Body of pancreas (tissue), 4 donors: Measurements from ENCODE around the gene PLPPR4. TPM values are rescaled to one million over a fixed set of nuclear protein-coding genes. Genes with fewer than 3 reads are reported as not detected.

ENCODE experiments used
- ATAC-seq: fragments of 150-250 bp; one replicate; pipeline ENCODE4 v1.9.1; 2016
- DNase-seq, 4 donors: peaks; one replicate each; pipeline ENCODE4 v3.0.0-alpha.2; 2019
- H3K27ac ChIP-seq, 4 donors: fragments of 200-600 bp; sonication (generic); 1 replicate in 3 of 4; 2 replicates in 1 of 4; pipeline versions ENCODE4 v1.5.1 to v1.6.1; 2016 to 2019; ENCODE audit warnings: mild to moderate bottlenecking in 1 of 4, mixed read lengths in 1 of 4, moderate library complexity in 1 of 4
- H3K27me3 ChIP-seq, 2 donors: fragments of 200-600 bp; sonication (generic); one replicate each; pipeline ENCODE4 v1.6.0; 2016; ENCODE audit warnings: mild to moderate bottlenecking in 1 of 2
- H3K36me3 ChIP-seq, 2 donors: fragments of 200-600 bp; sonication (generic); replicated peaks in 1 of 2; 2 replicates each; pipeline ENCODE4 v1.5.1; 2016; ENCODE audit warnings: low read depth in 2 of 2; ENCODE audit not compliant: insufficient read depth in 1 of 2
- H3K4me1 ChIP-seq: fragments of 200-600 bp; sonication (generic); one replicate; pipeline ENCODE4 v1.6.0; 2016
- H3K4me3 ChIP-seq, 2 donors: fragments of 200-600 bp; sonication (generic); 1 replicate in 1 of 2; 2 replicates in 1 of 2; pipeline ENCODE4 v1.5.1; 2016 to 2019
- H3K9me3 ChIP-seq, 3 donors: fragments of 200-600 bp; sonication (generic); 1 replicate in 2 of 3; 2 replicates in 1 of 3; pipeline ENCODE4 v1.5.1; 2016
- CTCF ChIP-seq, 7 experiments: fragments of 450-650 bp in 4 of 7; fragments of 200-600 bp in 3 of 7; sonication (generic) in 3 of 7; IDR thresholded peaks; one replicate each; pipeline ENCODE4 v1.5.1; 2016 to 2019; ENCODE audit warnings: antibody characterized with exemption in 7 of 7
- POLR2A ChIP-seq, 3 donors: fragments of 450-650 bp; IDR thresholded peaks; one replicate each; pipeline ENCODE4 v1.6.1; 2016; ENCODE audit warnings: antibody characterized with exemption in 3 of 3, mild to moderate bottlenecking in 2 of 3
- WGBS, 2 donors: methylation state at CpG; one replicate each; pipeline ENCODE4 v1.1.5; 2017; 5-methylcytosine and 5-hydroxymethylcytosine counted together
- intact Hi-C: fragments of 100-400 bp; cut with DNase I; formaldehyde crosslinking; loops from one replicate; pipeline ENCODE4 v1.15.1; 2023
- total RNA-seq, 2 donors: library from RNA; depleted of rRNA; stranded (reverse); fragments of >200 nt; gene quantifications; one replicate each; pipeline ENCODE4 v1.1.0, GENCODE V29; 2016

PLPPR4 gene
- total RNA-seq, 2 donors from 2014 or later, result 0.52 TPM; not detected in 1

- Histone ChIP-seq H3K4me3 (no peak overlapping the region), H3K36me3 (no peaks in the 10 kb centered on the region), H3K9me3 (no peaks in the 10 kb centered on the region), H3K27me3 (no peaks in the 10 kb centered on the region), H3K4me1 (no peaks in the 10 kb centered on the region), H3K27ac (no peak overlapping the region)
- ATAC-seq (no peak), DNase-seq (no peak)
- TF ChIP-seq CTCF (IDR thresholded peaks at IDR 0.05) (no peak), POLR2A (IDR thresholded peaks at IDR 0.05) (no peak)
- intact Hi-C loops, result no loop called here
- WGBS, 2 donors, result 64 to 81% methylated on average over 3 of the region's 3 CpGs
Measured at GRCh38 chr1:99331083-99331482, 66.8 kb downstream of the PLPPR4 start.

GRCh38 chr1:99331636-99332035 is 67.3 kb downstream of the PLPPR4 start:
- DNase-seq, result no peak
- intact Hi-C loops, result no loop called here
- Histone ChIP-seq H3K27me3 (no peaks in the 10 kb centered on the region), H3K27ac (no peak overlapping the region), H3K4me1 (no peaks in the 10 kb centered on the region), H3K9me3 (no peaks in the 10 kb centered on the region), H3K36me3 (no peaks in the 10 kb centered on the region), H3K4me3 (no peak overlapping the region)
- 57 to 61% methylated on average over 2 of the region's 2 CpGs for WGBS, 2 donors
- TF ChIP-seq POLR2A (IDR thresholded peaks at IDR 0.05) (no peak), CTCF (IDR thresholded peaks at IDR 0.05) (no peak)
- no peak for ATAC-seq

DNA sequence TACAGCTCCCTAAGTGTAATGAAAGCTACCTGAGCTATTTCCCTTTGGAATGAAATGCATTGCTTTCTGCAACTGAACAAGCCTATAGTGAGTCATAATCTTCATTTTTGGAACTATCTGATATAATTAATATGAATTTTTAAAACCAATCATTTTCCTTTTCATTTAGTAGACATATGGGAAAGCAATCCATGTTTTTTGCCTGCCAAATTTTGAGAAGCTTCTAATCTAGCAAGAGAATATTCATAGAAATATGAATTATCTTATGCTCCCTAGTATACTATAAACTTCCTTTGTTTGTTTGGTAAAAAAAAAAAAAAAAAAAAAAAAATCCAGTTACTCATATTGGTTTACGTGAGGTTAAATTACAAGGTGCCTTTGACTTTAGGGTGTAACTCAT is 68.3 kb downstream of the PLPPR4 start:
- 66 to 77% methylated on average over 1 of the region's 1 CpG for WGBS, 2 donors

DNA sequence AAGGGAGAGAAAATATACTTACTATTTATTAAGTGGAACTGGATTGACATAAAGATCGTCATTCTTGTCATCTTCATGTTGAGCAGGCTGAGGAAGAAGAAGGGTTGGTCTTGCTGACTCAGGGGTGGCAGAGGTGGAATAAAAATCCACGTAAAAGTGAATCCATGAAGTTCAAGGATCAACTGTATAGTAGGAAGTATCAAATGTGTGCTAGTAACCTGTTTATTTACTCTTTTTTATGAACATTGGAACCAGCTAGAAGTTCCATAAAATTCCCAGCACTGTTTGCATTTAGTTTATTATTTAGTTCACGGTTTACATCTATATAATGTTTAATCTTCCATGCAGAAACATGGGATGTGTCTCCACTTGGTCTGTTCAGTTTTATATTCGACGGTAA is 70.7 kb downstream of the PLPPR4 start:
- no peak for DNase-seq
- ATAC-seq, result no peak
- no peaks in the 10 kb centered on the region for H3K9me3 ChIP-seq
- TF ChIP-seq CTCF (IDR thresholded peaks at IDR 0.05) (no peak), POLR2A (IDR thresholded peaks at IDR 0.05) (no peak)
- no peaks in the 10 kb centered on the region for H3K36me3 ChIP-seq
- no peak overlapping the region for H3K27ac ChIP-seq
- no peaks in the 10 kb centered on the region for H3K27me3 ChIP-seq
- WGBS, 2 donors, result 60 to 64% methylated on average over 5 of the region's 5 CpGs
- no peak overlapping the region for H3K4me3 ChIP-seq
- intact Hi-C loops, result no loop called here
- no peaks in the 10 kb centered on the region for H3K4me1 ChIP-seq

More for the DNA sequence above, 68.3 kb downstream of the PLPPR4 start:
- ATAC-seq (no peak), DNase-seq (no peak)
- H3K27me3 ChIP-seq, result no peaks in the 10 kb centered on the region
- no peak overlapping the region for H3K27ac ChIP-seq
- H3K9me3 ChIP-seq, result no peaks in the 10 kb centered on the region
- intact Hi-C loops, result no loop called here
- TF ChIP-seq POLR2A (IDR thresholded peaks at IDR 0.05) (no peak), CTCF (IDR thresholded peaks at IDR 0.05) (no peak)
- H3K4me1 ChIP-seq, result no peaks in the 10 kb centered on the region
- no peak overlapping the region for H3K4me3 ChIP-seq
- H3K36me3 ChIP-seq, result no peaks in the 10 kb centered on the region

GRCh38 chr1:99347041-99347684 is 82.9 kb downstream of the PLPPR4 start:
- TF ChIP-seq POLR2A (IDR thresholded peaks at IDR 0.05) (no peak), CTCF (IDR thresholded peaks at IDR 0.05) (no peak)
- intact Hi-C loops, result no loop called here
- H3K36me3 ChIP-seq, result no peaks in the 10 kb centered on the region

More at GRCh38 chr1:99347041-99347684, 82.9 kb downstream of the PLPPR4 start:
- 46 to 50% methylated on average over 2 of the region's 2 CpGs for WGBS, 2 donors
- Histone ChIP-seq H3K4me1 (no peaks in the 10 kb centered on the region), H3K4me3 (no peak overlapping the region), H3K27me3 (no peaks in the 10 kb centered on the region), H3K27ac (no peak overlapping the region), H3K9me3 (no peaks in the 10 kb centered on the region)
- no peak for DNase-seq
- ATAC-seq, result no peak
